NCI-H82 (cell line): Measurements from ENCODE around the gene COX6B1.
"Not testable (repeated sequence)": the region's sequence is repeated elsewhere in the genome, so short reads cannot be mapped to it uniquely, and the experiment has no call there.

Source experiments
- DNase-seq: peaks from one replicate; lab custom pipeline; 2025; lab: John Stamatoyannopoulos, UW

The COX6B1 gene

DNA sequence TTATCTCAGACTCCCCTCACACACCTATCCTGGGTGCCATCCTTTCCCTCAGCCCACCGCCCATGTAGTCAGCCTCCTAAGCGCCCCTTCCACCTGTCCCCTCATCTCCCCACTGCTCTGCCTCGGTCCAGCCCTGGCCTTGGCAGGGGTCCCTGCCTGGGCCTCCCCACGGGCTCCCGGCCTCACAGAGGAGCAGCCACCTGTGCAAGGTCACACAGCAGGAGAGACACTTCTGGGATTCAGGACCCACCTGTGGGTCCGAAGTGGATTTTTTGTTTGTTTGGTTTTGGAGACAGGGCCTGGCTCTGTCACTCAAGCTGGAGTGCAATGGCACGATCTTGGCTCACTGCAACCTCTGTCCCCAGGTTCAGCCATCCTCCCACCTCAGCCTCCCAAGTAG is 17.5 kb downstream of the COX6B1 start:
- no peak for DNase-seq

DNA sequence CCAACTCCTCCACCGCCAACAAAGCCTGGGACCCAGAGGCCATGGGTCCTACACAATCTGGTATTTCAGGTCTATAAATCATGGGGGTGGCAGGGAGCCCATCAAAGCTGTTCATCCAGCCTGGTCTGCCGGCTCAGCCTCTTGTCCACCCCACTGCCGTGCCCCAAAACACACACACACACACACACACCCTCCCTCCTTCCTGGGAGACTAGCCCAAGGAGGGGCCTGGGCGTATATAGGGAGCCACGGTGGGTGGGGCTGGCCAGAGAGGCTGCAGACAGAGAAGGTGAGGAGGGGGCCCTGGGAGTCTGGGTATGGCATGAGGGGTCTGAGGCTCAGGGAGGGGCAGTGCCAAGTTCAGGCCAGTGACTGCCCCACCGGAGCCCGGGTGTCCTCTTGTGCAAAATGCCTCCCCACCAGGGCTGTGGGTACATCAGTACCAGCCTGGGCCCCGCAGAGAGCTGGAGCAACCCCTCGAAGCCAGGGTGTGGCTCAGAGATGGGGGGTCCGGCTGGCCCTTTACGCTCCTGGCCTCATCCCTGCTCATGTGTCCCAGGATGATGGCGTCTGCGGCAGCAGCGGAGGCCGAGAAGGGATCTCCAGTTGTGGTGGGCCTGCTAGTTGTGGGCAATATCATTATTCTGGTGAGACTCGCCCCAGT is 18.3 kb downstream of the COX6B1 start, which contains the start of gene UPK1A:
UPK1A (plus strand) TSS at position 267 of the 663 bp plus-strand sequence; CDS start at position 563, 296 bp downstream.
- no peak for DNase-seq

DNA sequence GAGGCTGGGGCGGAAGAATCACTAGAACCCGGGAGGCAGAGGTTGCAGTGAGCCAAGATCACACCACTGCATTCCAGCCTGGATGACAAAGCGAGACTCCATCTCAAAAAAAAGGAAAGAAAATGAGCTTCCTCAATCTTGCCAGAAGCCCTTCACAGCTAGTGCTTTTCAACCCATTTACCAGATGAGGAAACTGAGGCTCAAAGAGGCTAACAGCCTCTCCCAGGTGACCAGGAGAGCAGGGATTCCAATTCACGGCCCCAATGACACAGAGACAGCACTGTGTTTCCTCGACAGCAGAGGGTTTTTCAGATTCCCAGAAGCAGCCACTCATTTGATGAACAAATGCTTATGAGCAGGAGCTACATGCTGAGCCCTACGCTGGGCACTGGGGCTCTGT is 21.4 kb downstream of the COX6B1 start:
- DNase-seq: no peak

DNA sequence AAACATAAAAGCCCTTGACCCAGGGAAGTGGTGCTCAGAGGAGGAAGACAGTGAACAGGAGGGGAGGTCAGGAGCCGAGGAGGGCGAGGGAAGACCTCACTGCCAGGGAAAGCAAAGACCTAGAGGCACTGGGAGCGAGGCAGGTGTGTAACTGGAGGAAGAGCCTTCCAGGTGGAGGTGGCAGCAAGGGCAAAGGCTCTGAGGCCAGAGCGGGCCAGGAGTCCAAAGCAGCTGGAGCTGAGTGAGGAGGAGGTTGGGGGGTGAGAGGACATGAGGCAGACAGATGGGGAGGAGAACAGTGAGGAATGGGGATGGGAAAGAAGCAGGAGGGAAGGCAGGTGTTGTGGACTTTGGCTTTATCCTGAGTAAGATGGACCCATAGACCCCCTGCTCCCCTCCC is 21.9 kb downstream of the COX6B1 start:
- no peak for DNase-seq

DNA sequence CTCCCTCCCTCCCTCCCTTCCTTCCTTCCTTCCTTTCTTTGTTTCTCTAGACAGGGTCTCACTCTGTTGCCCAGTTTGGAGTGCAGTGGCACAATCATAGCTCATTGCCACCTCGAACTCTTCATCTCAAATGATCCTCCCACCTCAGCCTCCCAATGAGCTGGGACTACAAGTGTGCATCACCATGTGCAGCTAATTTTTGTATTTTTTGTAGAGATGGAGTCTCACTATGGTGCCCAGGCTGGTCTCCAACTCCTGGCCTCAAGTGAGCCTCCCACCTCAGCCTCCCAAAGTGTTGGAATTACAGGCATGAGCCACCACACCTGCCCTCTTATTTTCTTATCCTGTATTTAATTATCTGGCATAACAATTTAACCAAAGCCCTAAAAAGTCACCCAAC is 22.6 kb downstream of the COX6B1 start:
- no peak for DNase-seq

DNA sequence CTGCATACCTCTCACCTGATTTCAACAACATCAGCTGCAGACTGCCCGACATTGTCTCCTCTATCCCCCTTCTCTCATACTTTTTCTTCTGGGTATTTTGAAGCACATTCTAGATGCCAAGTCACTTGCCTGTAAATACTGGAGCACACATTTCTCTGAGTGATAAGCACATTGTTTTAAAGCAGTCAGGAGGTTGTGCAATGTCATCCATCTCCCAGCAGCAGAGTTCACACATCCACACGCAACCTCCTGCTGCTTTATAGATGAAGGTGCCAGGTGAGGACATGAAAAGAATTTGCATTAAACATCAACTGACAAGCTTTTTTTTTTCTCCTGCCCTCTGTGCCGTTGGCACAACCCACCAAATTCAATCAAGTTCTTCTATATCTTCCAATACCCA is 23.7 kb downstream of the COX6B1 start:
- no peak for DNase-seq

DNA sequence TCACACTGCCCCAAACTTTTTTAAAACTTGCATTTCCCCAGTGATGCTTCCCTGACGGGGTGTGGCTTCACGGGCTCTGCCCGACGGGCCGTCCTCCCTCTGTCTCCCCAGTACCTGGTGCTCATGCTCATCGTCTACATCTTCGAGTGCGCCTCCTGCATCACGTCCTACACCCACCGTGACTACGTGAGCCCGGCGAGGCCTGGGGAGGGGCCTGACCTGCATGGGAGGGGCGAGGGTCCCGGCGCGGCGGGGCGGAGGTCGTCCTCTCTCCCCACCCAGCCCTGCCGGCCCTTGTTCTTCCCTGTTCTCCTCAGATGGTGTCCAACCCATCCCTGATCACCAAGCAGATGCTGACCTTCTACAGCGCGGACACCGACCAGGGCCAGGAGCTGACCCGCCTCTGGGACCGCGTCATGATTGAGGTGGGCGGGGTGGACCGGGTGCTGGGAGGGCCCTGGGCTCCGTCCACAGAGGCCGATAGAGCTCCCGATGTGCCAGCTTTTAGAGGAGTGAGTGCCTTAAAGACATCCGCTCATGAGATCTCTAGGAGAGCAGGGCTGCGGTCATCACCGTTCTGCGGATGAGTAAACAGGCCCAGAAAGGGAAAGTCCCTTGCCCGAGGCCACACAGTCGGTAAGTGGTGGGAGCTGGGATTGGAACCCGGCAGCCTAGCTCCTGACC is 25.1 kb downstream of the COX6B1 start:
- DNase-seq: peak; percentile 52

DNA sequence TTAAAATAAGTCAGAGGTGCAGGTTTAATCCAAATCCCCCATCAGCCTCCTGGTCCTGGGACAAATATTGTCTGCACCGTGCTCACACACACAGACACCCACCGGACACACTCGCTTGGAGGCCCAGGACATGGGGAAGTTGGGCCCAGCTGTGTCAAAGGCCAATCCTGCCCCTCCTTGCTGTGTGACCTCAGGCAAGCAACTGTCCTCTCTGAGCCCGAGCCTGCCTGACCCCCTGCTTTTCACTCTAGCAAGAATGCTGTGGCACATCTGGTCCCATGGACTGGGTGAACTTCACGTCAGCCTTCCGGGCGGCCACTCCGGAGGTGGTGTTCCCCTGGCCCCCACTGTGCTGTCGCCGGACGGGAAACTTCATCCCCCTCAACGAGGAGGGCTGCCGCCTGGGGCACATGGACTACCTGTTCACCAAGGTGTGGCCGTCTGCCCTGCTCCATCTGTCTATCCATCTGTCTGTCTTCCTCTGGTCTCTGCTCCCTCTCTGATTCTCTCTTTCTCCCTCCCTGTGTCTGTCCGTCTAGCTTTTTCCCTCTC is 27.5 kb downstream of the COX6B1 start:
- no peak for DNase-seq

DNA sequence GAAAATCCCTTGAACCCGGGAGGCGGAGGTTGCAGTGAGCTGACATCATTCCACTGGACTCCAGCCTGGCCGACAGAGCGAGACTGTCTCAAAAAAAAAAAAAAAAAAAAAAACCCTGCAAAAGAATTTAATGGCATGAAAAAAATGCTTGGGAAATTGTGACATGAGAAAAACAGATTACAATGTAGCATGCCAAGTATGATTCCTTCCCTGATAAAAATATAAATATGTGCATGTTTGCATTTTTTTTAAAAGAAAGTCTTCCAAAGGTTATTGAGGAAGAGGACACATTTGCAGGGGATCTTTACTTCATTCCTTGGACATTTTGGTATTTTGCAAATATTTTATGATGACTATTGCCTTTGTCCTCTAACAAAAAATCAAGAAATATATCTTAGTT is 41.7 kb downstream of the COX6B1 start:
- DNase-seq: no peak

DNA sequence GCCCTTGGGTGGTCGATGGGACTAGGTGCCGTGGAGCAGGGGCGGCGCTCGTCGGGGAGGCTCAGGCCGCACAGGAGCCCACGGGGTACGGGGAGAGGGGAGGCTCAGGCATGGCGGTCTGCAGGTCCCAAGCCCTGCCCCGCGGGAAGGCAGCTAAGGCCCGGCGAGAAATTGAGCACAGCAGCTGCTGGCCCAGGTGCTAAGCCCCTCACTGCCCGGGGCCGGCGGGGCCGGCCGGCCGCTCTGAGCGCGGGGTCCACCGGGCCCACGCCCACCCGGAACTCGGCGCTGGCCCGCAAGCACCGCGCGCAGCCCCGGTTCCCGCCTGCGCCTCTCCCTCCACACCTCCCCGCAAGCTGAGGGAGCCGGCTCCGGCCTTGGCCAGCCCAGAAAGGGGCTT is 43.0 kb downstream of the COX6B1 start:
- DNase-seq: not testable (repeated sequence)

DNA sequence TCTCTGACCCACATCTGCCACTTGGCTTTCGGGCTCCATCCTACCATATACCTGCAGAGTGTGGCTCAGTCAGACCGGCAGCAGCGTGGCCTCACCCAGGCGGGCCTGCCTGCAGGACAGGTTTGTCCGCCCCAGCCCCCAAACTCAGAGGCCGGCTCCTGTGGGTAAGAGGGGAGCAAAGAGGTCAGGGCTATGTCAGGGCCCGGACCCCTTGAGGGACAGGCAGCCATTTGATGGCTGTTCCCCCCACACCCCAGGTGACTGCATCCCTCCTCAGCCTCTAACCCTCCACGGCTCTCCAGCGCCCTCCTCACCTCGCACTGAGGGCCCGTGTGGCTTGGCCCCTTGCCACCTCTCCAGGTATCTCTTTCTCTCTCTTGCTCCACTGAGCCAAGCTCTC is 43.9 kb downstream of the COX6B1 start:
- DNase-seq: no peak

DNA sequence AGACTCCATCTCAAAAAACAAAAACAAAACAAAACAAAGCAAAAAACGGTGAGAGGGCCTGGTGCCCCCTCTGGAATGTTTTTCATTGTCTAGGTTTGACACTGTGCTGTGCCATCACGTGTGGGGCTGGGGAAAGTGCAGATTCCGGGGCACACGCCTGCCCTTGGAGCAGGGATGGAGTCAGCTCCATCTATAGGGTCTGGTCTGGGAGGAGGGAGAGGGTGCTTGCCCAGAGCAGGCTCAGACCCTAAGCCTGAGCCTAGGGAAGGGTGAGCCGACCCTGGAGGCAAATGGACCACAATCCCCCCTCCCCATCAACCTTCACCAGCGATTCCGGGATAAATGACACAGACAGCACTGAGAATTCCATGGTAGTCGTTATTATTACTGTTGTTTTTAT is 45.3 kb downstream of the COX6B1 start:
- no peak for DNase-seq

DNA sequence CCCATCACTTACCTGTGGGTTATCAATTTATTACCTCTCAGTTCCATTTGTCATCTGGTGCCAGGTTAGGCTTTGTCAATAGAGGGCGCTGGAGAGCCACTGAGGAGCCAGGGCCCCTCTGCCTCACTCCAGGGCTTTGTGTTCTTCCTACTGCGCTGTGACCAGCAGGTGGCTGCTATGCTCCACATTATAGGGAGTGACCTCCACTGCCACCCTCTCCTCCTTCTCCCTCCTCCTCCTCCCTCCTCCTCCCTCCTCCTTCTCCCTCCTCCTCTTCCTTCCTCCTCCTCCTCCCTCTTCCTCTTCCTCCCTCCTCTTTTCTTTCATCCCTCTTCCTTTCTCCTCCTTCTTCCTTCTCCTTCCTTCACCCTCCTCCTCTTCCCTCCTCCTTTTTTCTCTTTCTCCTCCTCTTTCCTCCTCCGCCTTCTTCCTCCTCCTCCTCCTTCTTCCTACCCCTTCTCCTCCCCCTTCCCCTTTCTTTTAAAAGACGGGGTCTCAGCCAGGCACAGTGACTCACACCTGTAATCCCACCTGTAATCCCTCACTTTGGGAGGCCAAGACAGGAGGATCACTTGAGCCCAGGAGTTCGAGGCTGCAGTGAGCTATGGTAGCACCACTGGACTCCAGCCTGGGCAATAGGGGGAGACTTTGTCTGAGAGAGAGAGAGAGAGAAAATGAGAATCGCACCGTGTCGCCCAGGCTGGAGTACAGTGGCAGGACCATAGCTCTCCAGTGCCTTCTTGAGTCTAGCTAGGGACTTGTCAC is 45.9 kb downstream of the COX6B1 start:
- peak; percentile 96 for DNase-seq

DNA sequence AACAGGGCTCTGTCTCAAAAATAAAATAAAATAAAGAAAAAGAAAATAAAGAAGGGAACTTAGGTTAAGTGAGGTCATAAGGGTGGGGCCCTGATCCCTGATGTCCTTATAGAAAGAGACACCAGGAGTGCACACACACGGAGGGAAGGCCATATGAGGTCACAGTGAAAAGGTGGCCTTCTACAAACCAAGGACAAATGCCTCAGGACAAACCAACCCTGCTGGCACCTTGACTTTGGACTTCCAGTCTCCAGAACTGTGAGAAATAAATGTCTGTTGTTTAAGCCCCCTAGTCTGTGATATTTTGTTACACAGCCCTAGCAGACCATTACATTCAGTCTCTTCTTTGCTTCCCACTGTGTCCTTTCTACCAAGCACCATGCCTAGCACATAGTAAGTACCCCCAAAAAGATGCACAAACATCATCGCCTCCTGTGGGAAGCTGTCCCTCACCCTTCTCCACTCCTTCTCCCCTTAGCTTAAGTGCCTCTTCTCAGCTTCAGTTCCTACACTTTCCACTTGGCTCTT is 47.8 kb downstream of the COX6B1 start:
- DNase-seq: no peak

DNA sequence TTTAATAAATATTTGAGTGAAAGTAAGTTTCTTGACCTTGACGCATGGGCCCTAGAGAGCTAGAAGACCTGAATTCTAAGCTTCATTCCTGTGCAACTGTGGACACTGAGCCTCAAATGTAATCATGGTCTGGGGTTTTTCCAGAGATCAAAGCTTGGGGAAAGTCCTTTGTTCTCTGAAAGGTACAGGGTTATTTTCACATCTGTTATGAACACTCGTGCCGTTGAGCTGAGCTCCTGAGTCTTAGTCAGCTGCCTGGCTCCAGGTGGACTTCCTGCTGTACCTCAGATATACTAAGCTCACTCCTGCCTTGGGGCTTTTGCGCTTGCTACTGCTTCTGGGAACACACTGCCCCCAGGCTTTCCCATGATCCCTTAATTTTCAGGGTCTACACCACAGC is 48.7 kb downstream of the COX6B1 start:
- DNase-seq: no peak

DNA sequence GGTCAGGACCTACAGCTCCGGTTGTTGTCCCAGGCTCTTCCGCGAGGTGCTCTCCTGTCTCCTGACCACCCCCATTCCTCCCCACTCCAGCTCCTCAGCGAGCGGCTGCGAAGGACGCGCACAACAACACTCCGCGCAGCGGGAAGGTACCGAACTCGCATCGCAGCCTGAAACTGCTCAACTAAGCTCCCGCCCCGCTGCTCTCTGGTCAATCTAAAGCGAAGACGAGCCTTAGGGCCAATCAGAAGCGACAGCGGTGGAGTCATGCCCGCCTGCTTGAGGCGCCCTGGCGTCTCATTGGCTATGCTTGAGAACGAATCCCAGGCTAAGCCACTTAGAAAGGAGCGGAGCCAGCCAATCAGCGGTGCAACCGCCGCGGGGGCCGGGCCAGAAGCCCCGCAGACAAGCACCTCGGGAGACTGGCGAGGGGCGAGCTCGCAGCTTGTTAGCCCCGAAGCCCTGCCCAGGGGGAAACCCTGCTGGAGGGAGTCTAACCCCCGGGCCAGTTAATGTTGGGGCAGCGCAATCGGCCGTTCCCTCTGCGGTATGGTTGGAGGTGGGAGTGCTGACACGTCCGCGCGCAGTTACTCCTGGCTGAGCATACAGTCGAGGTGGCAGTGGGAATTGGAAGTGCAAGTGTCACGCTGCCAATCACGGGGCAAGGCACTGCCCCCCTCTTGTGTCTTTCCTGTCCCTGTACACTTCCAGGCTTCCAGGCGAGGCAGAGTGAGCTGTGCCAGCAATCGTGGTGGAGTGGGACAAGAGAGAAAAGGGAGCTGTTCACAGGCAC is 54.3 kb downstream of the COX6B1 start:
- peak; percentile 100 for DNase-seq

DNA sequence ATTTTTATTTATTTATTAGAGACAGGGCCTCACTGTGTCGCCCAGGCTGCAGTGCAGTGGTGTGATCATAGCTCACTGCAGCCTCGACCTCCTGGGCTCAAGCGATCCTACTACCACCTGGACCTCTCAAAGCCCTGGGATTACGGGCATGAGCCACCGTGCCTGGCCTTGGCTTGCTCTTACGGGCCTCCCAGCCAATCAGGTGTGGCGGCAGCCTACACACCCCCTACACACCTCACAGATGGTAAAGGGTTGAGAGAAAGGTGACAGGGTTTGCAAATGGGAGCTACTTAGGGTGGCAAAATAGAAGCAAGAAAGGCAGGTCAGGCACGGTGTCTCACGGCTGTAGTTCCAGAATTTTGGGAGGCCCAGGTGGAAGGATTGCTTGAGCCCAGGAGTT is 55.2 kb downstream of the COX6B1 start:
- peak; percentile 66 for DNase-seq

DNA sequence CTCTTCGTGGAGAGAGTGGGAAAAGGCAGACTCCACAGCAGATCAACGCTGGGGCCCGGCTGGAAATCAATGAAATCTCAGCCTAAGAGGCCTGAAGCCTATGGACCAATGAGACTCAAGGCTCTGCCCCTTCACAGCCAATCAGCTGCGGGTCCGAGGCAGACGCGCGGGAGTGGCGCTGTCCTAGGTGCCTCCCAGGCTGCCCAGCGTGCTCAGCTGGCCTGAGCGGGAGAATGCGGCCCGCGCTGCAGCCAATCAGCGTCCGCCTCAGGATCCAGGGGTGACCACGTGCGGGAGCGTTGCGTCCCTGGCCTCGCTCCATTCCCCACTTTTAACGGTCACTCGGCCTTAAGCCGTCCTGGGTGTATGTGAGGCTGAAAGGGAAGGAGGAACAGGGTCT is 56.1 kb downstream of the COX6B1 start, which contains the start of gene ZBTB32:
ZBTB32 (plus strand) TSS at position 341 of the 400 bp plus-strand sequence. CDS start 10,069 bp downstream, outside the sequence.
- DNase-seq: no peak
